Uterus (tissue), 4 donors: ENCODE measurements around the gene WSCD2. TPM values are rescaled to one million over a fixed set of nuclear protein-coding genes. Genes with fewer than 3 reads are reported as not detected.

Source experiments
- DNase-seq, 2 donors: peaks; one replicate each; pipeline ENCODE4 v3.0.0-alpha.2; 2019 to 2020
- H3K27ac ChIP-seq, 2 donors: fragments of 200-600 bp; sonication (generic); 1 replicate in 1 of 2; 2 replicates in 1 of 2; pipeline ENCODE4 v1.5.1; 2016 to 2018
- H3K27me3 ChIP-seq, 2 donors: fragments of 200-600 bp; sonication (generic); one replicate each; pipeline ENCODE4 v1.5.1; 2018 to 2019; ENCODE audit warnings: control low read depth in 1 of 2
- H3K36me3 ChIP-seq, 2 donors: fragments of 200-600 bp; sonication (generic); one replicate each; pipeline ENCODE4 v1.5.1; 2019; ENCODE audit warnings: control low read depth in 1 of 2
- H3K4me1 ChIP-seq, 2 donors: fragments of 200-600 bp; sonication (generic); one replicate each; pipeline ENCODE4 v1.5.1; 2018 to 2019; ENCODE audit warnings: control low read depth in 1 of 2
- H3K4me3 ChIP-seq, 2 donors: fragments of 200-600 bp; sonication (generic); 1 replicate in 1 of 2; 2 replicates in 1 of 2; pipeline ENCODE4 v1.5.1; 2018 to 2019; ENCODE audit warnings: mild to moderate bottlenecking in 1 of 2
- H3K9me3 ChIP-seq, 2 donors: fragments of 200-600 bp; sonication (generic); one replicate each; pipeline ENCODE4 v1.5.1; 2019; ENCODE audit warnings: control low read depth in 1 of 2
- POLR2A ChIP-seq, 2 donors: fragments of 450-650 bp; IDR thresholded peaks; one replicate each; pipeline ENCODE4 v1.6.1; 2016; ENCODE audit warnings: antibody characterized with exemption in 2 of 2, mild to moderate bottlenecking in 1 of 2, moderate library complexity in 1 of 2
- intact Hi-C: fragments of 100-400 bp; cut with DNase I; formaldehyde crosslinking; loops from one replicate; pipeline ENCODE4 v1.15.1; 2023; ENCODE audit warnings: low total_unique reads
- total RNA-seq, 4 donors: library from RNA; depleted of rRNA in 3 of 4; stranded (reverse); fragments of >200 nt in 3 of 4; gene quantifications; one replicate each; pipeline versions ENCODE4 v1.1.0 to v1.2.4, GENCODE V29; 2014 to 2023
- TF ChIP-seq, protein P1 (sequence below), 4 experiments: fragments of 200-600 bp in 2 of 4; fragments of 450-650 bp in 2 of 4; sonication (generic) in 2 of 4; IDR thresholded peaks; one replicate each; pipeline ENCODE4 v1.5.1; 2016 to 2019; ENCODE audit warnings: antibody characterized with exemption in 4 of 4, mild to moderate bottlenecking in 2 of 4, moderate library complexity in 1 of 4
- donor health status: DM: yes; HTN: yes; CAD: no.

Gene WSCD2
- total RNA-seq, 4 donors from 2014 or later = 3.3 to 65.3 (median 17.2) TPM

DNA sequence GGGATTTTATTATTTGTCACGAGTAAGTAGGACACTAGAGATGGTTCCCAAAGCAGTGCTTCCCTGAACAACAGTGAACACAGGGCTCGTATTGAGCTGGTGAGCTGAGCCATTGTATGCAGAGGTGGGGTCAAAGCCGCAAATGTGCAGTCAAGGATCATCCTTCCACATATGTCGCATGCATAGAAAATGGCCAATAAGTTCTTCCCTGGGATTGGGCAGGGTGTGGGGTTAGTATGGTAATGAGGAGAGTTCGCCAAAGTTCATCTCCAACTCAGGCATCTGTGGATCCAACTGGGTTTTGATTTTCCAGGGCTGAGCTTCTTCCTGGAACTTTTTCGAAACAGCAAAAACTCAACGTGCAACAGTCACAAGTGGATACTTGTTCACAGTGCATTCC is 123.4 kb downstream of the WSCD2 start:
- Histone ChIP-seq H3K27me3 (no peaks in the 10 kb centered on the region), H3K36me3 (no peaks in the 10 kb centered on the region)
- intact Hi-C loops = no loop called here

DNA sequence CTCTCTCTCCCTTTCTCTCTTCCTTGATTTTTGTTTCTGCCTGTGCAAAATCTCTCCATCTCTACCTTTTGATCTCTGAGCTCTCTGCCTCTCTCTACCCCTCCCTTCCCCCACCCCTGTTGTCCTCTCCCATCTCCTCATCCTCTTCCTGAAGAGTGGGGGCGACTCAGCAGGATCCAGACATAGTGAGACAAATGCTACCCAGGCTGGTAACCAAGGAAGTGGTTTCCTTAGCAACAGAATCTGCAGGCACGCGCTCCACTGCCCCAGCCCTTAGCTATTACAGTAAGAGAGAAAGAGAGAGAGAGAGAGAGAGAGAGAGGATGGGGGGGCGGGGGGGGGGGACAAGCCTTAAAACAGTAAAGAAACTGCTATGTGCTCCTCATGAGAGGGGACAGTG is 124.5 kb downstream of the WSCD2 start:
- TF ChIP-seq, protein P1, sequence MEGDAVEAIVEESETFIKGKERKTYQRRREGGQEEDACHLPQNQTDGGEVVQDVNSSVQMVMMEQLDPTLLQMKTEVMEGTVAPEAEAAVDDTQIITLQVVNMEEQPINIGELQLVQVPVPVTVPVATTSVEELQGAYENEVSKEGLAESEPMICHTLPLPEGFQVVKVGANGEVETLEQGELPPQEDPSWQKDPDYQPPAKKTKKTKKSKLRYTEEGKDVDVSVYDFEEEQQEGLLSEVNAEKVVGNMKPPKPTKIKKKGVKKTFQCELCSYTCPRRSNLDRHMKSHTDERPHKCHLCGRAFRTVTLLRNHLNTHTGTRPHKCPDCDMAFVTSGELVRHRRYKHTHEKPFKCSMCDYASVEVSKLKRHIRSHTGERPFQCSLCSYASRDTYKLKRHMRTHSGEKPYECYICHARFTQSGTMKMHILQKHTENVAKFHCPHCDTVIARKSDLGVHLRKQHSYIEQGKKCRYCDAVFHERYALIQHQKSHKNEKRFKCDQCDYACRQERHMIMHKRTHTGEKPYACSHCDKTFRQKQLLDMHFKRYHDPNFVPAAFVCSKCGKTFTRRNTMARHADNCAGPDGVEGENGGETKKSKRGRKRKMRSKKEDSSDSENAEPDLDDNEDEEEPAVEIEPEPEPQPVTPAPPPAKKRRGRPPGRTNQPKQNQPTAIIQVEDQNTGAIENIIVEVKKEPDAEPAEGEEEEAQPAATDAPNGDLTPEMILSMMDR (IDR thresholded peaks at IDR 0.05) = no peak
- TF ChIP-seq POLR2A (IDR thresholded peaks at IDR 0.05) = no peak
- Histone ChIP-seq H3K27ac (no peak overlapping the region), H3K36me3 (no peaks in the 10 kb centered on the region), H3K9me3 (no peaks in the 10 kb centered on the region), H3K4me1 (no peaks in the 10 kb centered on the region), H3K27me3 (no peaks in the 10 kb centered on the region), H3K4me3 (no peak overlapping the region)
- intact Hi-C loops = no loop called here
- no peak for DNase-seq

More for the DNA sequence above, 123.4 kb downstream of the WSCD2 start:
- no peak for DNase-seq
- no peak overlapping the region for H3K27ac ChIP-seq
- no peak for TF ChIP-seq POLR2A (IDR thresholded peaks at IDR 0.05)
- TF ChIP-seq, protein P1 (IDR thresholded peaks at IDR 0.05) = no peak
- no peaks in the 10 kb centered on the region for H3K9me3 ChIP-seq
- H3K4me3 ChIP-seq = no peak overlapping the region
- H3K4me1 ChIP-seq = no peaks in the 10 kb centered on the region

DNA sequence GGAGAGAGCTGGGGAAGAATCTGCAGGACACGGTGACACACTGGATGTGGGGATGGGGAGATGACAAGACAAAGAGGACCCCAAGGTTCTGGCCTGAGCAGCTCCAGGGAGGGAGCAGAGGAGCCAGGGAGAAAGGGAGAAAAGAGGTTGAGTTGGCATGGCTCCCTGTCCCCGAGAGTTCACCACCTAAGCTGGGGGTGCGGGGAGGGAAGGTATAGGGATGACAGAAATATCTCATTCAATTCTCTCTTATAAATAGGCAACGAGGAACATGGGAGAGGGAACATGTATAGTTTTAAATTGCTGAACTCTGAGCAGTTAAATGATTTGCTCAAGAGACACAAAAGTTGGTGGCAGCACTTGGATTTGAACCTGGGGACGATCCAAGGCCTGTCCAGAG is 124.9 kb downstream of the WSCD2 start:
- H3K27me3 ChIP-seq = no peaks in the 10 kb centered on the region
- H3K27ac ChIP-seq = no peak overlapping the region
- TF ChIP-seq POLR2A (IDR thresholded peaks at IDR 0.05) = no peak
- TF ChIP-seq, protein P1 (IDR thresholded peaks at IDR 0.05) = no peak
- intact Hi-C loops = no loop called here
- no peaks in the 10 kb centered on the region for H3K4me1 ChIP-seq
- no peaks in the 10 kb centered on the region for H3K36me3 ChIP-seq
- no peaks in the 10 kb centered on the region for H3K9me3 ChIP-seq
- DNase-seq = no peak
- no peak overlapping the region for H3K4me3 ChIP-seq

DNA sequence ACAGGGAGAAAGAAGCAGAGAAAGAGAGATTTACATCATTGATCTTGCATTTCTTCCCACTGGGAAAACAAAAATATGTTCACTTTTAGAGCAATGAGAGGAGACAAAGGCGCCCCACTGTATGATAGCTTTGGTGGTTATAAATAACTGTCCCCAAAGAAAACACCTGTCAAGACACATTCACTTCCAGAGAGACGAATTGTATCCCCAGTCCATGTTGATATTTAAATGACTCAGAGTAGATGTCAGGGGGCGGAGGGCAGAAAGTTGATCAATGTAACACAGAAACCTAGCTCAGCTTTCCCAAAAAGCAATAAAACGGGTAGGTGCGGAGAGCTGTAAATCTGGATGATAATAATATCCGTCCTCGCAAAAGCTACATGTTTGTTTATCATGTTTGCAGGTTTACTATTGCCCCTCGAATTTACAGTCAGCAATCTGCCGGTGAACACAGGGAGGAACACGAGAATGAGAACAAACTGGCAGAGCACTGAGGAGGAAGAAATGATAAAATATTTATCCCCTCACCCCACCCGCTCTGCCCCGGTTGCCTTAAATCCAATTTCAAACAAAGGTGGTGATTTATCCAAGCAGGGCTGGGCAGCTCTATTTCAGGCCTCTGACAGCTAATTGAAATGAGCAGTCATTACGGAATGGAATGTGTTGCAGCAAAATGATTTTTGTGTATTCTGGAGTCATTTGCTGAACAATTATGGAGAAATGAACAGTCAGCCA is 125.6 kb downstream of the WSCD2 start:
- no peaks in the 10 kb centered on the region for H3K27me3 ChIP-seq
- no peaks in the 10 kb centered on the region for H3K4me1 ChIP-seq
- intact Hi-C loops = no loop called here
- DNase-seq = no peak
- peaks cover 0 to 3% of the 10 kb centered on the region in 2 donors for H3K9me3 ChIP-seq
- TF ChIP-seq, protein P1 (IDR thresholded peaks at IDR 0.05) = no peak
- no peak for TF ChIP-seq POLR2A (IDR thresholded peaks at IDR 0.05)
- H3K4me3 ChIP-seq = no peak overlapping the region
- no peak overlapping the region for H3K27ac ChIP-seq
- no peaks in the 10 kb centered on the region for H3K36me3 ChIP-seq

DNA sequence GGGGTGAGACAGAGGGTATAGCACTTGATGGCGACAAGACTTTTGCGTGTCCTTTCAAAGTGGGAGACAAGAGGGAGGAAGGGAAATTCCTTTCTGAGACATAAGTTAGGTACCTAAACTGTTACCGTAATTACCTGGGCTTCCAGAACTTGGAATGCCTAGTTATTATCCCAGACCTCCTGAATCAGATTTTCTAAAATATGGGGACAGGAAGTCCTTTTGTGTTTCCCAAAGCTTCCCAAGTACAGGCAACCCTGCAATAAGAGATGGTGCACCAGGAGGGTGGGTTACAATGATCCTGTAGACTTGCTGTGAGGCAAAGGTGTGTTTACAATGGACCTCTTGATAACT is 126.1 kb downstream of the WSCD2 start:
- Histone ChIP-seq H3K27ac (no peak overlapping the region), H3K4me1 (no peaks in the 10 kb centered on the region), H3K27me3 (no peaks in the 10 kb centered on the region), H3K9me3 (peaks cover 0 to 3% of the 10 kb centered on the region in 2 donors), H3K4me3 (no peak overlapping the region), H3K36me3 (no peaks in the 10 kb centered on the region)
- intact Hi-C loops = no loop called here
- no peak for DNase-seq
- TF ChIP-seq POLR2A (IDR thresholded peaks at IDR 0.05) = no peak
- TF ChIP-seq, protein P1 (IDR thresholded peaks at IDR 0.05) = no peak
